HG03135 (cell line): ENCODE results near the gene LMAN2L.

ENCODE experiments used
- ATAC-seq: cut with Tn5 transposase; IDR thresholded peaks from one replicate; pipeline ENCODE4 v1.9.1; 2021; ENCODE audit warnings: mild to moderate bottlenecking, moderate library complexity; ENCODE audit not compliant: unreplicated experiment

The LMAN2L gene

GRCh38 chr2:96662360-96662759, 77.5 kb downstream of the LMAN2L start:
- no peak for ATAC-seq

GRCh38 chr2:96661324-96661723, 78.5 kb downstream of the LMAN2L start:
- no peak for ATAC-seq

GRCh38 chr2:96656540-96656939, 83.3 kb downstream of the LMAN2L start:
- no peak for ATAC-seq
